ENCODE data around the gene ZCCHC24. TPM values are rescaled to one million over a fixed set of nuclear protein-coding genes. Genes with fewer than 3 reads are reported as not detected.

ZCCHC24 gene
- total RNA-seq, 2 experiments from 2014 or later: 0.53 to 0.75 TPM

DNA sequence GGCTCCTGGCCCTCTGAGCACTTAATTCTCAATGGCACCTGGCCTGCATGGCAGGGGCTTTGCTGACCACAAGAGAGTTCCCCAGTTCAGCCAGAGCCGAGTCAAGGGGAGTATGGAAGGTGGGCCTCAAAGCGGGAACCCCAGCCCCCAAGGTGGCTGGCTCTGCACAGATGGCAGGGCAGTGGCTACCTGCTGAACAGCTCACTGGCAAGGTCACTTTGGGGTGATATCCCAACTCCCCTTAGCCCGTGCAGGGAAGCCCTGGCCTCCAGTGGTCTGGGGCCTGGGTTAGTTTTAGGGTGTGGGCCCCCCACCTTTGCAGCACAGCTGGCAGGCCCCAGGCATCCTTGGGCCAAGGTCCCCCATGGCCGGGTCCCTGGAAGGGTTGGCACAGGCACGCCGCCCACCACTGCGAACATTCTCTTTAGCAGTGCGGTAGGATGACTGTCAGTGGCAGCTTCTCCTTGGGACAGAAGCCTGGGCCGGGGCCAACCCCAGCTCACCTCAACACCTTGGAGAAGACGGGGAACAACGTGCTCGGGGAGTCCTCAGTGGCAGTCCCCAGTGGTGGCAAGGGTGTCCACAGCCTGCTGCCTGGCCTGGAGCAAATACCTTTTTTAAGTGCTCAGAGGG, 61.3 kb downstream of the ZCCHC24 start:
- no peaks in the 10 kb centered on the region for H3K36me3 Mint-ChIP-seq (ENCODE audit: low read depth)
- DNase-seq (no peak), ATAC-seq (no peak)
- H3K27me3 Mint-ChIP-seq: no peaks in the 10 kb centered on the region
- CTCF ChIA-PET: interaction anchor here (0.6 to 2.0 kb wide), 2 partner anchors 10 to 431 kb away, joined by 6 to 13 read pairs; no protein-coding TSS in a partner anchor
- no peaks in the 10 kb centered on the region for H3K9me3 Mint-ChIP-seq (ENCODE audit: low read depth)
- POLR2A ChIA-PET: no interaction called here
- H3K27ac Mint-ChIP-seq: no peak overlapping the region
- no peak overlapping the region for H3K4me3 Mint-ChIP-seq
- no peaks in the 10 kb centered on the region for H3K4me1 Mint-ChIP-seq
- intact Hi-C loops (cut with DNase I, micrococcal nuclease): no loop called here

DNA sequence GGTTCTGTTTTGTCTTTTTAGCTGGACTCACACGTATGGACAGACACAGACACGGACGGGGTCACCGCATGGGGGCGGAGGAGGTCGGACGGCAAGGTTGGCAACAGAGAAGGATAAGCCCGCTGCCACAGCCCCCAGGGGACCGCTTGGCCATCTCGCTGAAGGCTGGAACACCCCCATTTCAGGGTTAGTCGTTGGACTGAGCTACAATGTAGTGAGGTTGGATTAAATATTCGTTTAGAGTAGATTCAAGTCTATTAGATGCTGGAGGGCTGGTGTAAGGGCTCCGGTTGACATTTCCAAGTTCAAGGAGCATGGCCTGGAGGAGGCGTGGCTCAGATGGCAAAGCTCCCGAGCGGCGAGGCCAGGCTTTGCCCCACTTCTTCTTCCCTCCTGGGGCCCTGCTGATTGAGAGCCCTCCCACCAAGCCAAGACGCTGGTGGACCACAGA, 62.9 kb downstream of the ZCCHC24 start:
- H3K4me1 Mint-ChIP-seq: no peaks in the 10 kb centered on the region
- ChIA-PET CTCF (interaction anchor here (2.0 kb wide), 1 partner anchor 8 kb away, joined by 13 read pairs; no protein-coding TSS in a partner anchor), POLR2A (no interaction called here)
- intact Hi-C loops (cut with DNase I, micrococcal nuclease): no loop called here
- no peaks in the 10 kb centered on the region for H3K27me3 Mint-ChIP-seq
- H3K9me3 Mint-ChIP-seq (ENCODE audit: low read depth): no peaks in the 10 kb centered on the region
- no peaks in the 10 kb centered on the region for H3K36me3 Mint-ChIP-seq (ENCODE audit: low read depth)
- DNase-seq (no peak), ATAC-seq (no peak)
- no peak overlapping the region for H3K27ac Mint-ChIP-seq
- no peak overlapping the region for H3K4me3 Mint-ChIP-seq

DNA sequence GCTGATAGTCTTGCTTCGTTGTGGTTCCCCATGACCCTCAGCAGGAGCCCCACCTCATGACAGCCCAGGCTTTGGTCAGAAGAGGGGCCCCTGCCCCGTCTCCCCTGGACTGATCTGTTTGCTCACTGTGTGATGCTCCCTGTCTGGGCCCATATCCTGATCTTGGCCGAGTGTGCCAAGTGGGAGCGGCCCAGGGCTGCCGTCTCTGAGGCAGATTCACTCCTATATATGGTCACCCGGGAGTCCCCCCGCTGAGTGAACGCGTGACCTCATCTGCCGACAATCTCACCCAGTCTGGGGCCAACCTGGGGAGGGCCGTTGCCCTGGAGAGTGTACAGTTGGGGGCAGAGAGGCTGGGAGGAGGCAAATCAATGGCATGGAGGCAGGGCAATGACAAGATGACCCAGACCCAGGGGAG, 63.6 kb downstream of the ZCCHC24 start:
- no peaks in the 10 kb centered on the region for H3K36me3 Mint-ChIP-seq (ENCODE audit: low read depth)
- no peaks in the 10 kb centered on the region for H3K9me3 Mint-ChIP-seq (ENCODE audit: low read depth)
- no peak overlapping the region for H3K4me3 Mint-ChIP-seq
- CTCF ChIA-PET: no interaction called here
- no peak overlapping the region for H3K27ac Mint-ChIP-seq
- intact Hi-C loops (cut with DNase I, micrococcal nuclease): no loop called here
- no peak for ATAC-seq
- no peak for DNase-seq
- POLR2A ChIA-PET: no interaction called here
- no peaks in the 10 kb centered on the region for H3K27me3 Mint-ChIP-seq
- no peaks in the 10 kb centered on the region for H3K4me1 Mint-ChIP-seq

- Mint-ChIP-seq H3K36me3 (ENCODE audit: low read depth) (no peaks in the 10 kb centered on the region), H3K4me1 (no peaks in the 10 kb centered on the region), H3K27ac (no peak overlapping the region), H3K27me3 (no peaks in the 10 kb centered on the region), H3K9me3 (ENCODE audit: low read depth) (no peaks in the 10 kb centered on the region), H3K4me3 (no peak overlapping the region)
- POLR2A ChIA-PET: no interaction called here
- intact Hi-C loops (cut with DNase I, micrococcal nuclease): no loop called here
- CTCF ChIA-PET: no interaction called here
- DNase-seq: no peak
- no peak for ATAC-seq
Measured at GRCh38 chr10:79380946-79381721, 64.3 kb downstream of the ZCCHC24 start.

- Mint-ChIP-seq H3K27ac (no peak overlapping the region), H3K9me3 (ENCODE audit: low read depth) (no peaks in the 10 kb centered on the region), H3K36me3 (ENCODE audit: low read depth) (no peaks in the 10 kb centered on the region), H3K4me3 (no peak overlapping the region), H3K4me1 (no peaks in the 10 kb centered on the region), H3K27me3 (no peaks in the 10 kb centered on the region)
- no peak for DNase-seq
- CTCF ChIA-PET: no interaction called here
- no peak for ATAC-seq
- POLR2A ChIA-PET: no interaction called here
- intact Hi-C loops (cut with DNase I, micrococcal nuclease): no loop called here
Measured at GRCh38 chr10:79380125-79380945, 65.1 kb downstream of the ZCCHC24 start.

DNA sequence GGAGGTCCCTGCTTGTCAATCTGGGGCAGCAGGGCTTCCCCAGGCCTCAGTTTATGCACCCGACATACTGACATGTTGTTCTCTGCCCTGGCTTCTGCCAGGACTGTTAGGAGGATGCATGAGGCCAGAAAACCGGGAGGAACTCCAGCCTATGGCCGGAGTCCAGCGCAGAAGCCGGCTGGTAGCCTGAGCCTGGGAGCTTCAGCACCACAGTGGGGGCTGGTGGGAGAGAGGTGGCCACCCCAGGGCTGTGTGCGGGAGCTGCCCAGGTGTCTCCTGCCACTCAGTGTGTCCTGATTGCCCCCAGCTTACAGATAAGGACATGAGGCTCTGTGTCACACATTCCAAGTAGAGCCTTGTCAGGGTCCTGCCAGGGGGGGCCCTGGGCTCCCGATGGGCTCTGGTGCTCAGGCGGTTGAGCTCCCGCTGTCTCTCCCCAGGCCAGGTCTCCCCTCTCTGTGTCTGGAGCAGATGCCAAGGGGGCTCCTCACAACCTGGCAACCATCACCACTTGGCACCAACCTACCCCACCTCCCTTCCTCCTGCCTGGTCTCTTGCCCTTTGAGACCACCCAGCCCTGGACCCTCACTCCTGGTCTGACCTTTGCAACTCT, 65.8 kb downstream of the ZCCHC24 start:
- H3K4me3 Mint-ChIP-seq: no peak overlapping the region
- no peaks in the 10 kb centered on the region for H3K36me3 Mint-ChIP-seq (ENCODE audit: low read depth)
- POLR2A ChIA-PET: no interaction called here
- no peak overlapping the region for H3K27ac Mint-ChIP-seq
- no peaks in the 10 kb centered on the region for H3K9me3 Mint-ChIP-seq (ENCODE audit: low read depth)
- H3K4me1 Mint-ChIP-seq: peaks cover 2% of the 10 kb centered on the region
- intact Hi-C loops (cut with DNase I, micrococcal nuclease): no loop called here
- H3K27me3 Mint-ChIP-seq: no peaks in the 10 kb centered on the region
- no peak for ATAC-seq
- no peak for DNase-seq
- CTCF ChIA-PET: interaction anchor here (0.6 kb wide), 1 partner anchor 14 kb away, joined by 3 read pairs; no protein-coding TSS in a partner anchor

GRCh38 chr10:79378647-79379511, 66.5 kb downstream of the ZCCHC24 start:
- CTCF ChIA-PET: interaction anchor here (0.6 kb wide), 1 partner anchor 13 kb away, joined by 3 read pairs; no protein-coding TSS in a partner anchor
- DNase-seq (no peak), ATAC-seq (no peak)
- no peak overlapping the region for H3K4me3 Mint-ChIP-seq
- no peaks in the 10 kb centered on the region for H3K36me3 Mint-ChIP-seq (ENCODE audit: low read depth)
- intact Hi-C loops (cut with DNase I, micrococcal nuclease): no loop called here
- peaks cover 3% of the 10 kb centered on the region for H3K4me1 Mint-ChIP-seq
- POLR2A ChIA-PET: no interaction called here
- H3K27ac Mint-ChIP-seq: no peak overlapping the region
- H3K9me3 Mint-ChIP-seq (ENCODE audit: low read depth): no peaks in the 10 kb centered on the region
- H3K27me3 Mint-ChIP-seq: no peaks in the 10 kb centered on the region

DNA sequence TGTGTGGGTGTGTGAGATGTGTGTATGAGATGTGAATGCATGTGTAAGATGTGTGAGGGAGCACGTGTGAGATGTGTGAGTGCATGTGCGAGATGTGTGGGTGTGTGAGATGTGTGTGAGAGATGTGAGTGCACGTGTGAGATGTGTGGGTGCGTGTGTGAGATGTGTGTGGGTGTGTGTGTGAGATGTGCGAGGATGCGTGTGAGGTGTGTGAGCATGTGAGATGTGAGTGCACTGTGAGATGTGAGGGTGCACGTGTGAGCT, 67.1 kb downstream of the ZCCHC24 start:
- DNase-seq (no peak), ATAC-seq (no peak)
- Mint-ChIP-seq H3K27ac (no peak overlapping the region), H3K36me3 (ENCODE audit: low read depth) (no peaks in the 10 kb centered on the region), H3K27me3 (no peaks in the 10 kb centered on the region), H3K9me3 (ENCODE audit: low read depth) (no peaks in the 10 kb centered on the region), H3K4me3 (no peak overlapping the region), H3K4me1 (peaks cover 3% of the 10 kb centered on the region)
- intact Hi-C loops (cut with DNase I, micrococcal nuclease): no loop called here
- POLR2A ChIA-PET: no interaction called here
- CTCF ChIA-PET: no interaction called here

DNA sequence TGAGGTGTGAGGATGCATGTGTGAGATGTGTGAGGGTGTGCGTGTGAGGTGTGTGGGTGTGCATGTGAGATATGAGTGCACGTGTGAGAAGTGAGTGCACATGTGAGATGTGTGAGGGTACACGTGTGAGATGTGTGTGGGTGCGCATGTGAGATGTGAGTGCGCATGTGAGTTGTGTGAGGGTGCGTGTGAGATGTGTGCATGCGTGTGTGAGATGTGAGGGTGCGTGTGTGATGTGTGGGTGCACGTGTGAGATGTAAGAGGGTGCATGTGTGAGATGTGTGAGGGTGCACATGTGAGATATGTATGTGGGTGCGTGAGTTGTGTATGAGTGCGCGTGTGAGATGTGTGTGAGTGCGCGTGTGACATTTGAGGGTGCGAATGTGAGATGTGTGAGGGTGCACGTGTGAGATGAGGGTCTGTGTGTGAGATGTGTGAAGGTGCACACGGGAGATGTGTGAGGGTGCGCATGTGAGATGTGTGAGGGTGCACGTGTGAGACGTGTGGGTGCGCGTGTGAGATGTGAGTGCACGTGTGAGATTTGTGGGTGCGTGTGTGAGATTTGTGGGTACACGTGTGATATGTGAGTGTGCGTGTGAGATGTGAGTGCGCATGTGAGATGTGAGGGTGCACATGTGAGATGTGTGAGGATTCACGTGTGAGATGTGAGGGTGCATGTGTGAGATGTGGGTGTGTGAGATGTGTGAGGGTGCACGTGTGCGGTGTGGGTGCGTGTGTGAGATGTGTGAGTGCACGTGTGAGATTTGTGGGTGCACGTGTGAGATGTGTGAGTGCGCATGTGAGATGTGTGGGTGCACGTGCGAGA, 67.7 kb downstream of the ZCCHC24 start:
- ATAC-seq (no peak), DNase-seq (no peak)
- Mint-ChIP-seq H3K4me3 (no peak overlapping the region), H3K4me1 (peaks cover 3% of the 10 kb centered on the region), H3K27me3 (no peaks in the 10 kb centered on the region), H3K9me3 (ENCODE audit: low read depth) (no peaks in the 10 kb centered on the region), H3K27ac (no peak overlapping the region), H3K36me3 (ENCODE audit: low read depth) (no peaks in the 10 kb centered on the region)
- POLR2A ChIA-PET: no interaction called here
- CTCF ChIA-PET: no interaction called here
- intact Hi-C loops (cut with DNase I, micrococcal nuclease): no loop called here

DNA sequence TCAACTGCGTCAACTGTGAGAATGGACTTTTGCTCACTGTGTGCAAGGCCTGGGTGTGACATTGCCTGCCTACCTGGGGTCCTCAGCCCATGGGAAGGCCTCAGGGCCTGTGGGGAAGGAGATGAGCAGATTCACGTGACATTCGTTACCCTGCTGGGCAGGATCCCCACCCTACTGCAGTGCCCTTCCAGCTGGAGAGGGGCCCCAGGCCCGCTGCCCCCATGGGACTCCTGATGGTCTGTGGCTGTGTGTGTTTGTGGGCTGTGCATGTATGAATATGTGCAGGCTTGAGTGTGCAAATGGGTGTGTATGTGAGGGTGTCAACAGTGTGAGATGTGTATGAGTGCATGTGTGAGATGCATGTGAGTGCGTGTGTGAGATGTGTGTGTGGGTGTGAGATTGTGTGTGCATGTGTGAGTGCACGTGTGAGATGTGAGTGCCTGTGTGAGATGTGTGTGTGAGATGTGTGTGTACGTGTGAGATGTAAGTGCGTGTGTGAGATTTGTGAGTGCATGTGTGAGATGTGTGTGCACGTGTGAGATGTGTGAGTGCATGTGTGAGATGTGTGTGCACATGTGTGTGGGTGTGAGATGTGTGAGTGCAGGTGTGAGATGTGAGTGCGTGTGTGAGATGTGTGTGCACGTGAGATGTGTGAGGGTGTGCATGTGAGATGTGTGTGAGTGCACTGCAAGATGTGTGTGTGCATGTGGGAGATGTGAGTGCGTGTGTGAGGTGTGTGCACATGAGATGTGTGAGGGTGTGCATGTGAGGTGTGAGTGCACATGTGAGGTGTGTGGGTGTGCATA, 68.5 kb downstream of the ZCCHC24 start:
- Mint-ChIP-seq H3K4me3 (no peak overlapping the region), H3K27ac (no peak overlapping the region), H3K9me3 (ENCODE audit: low read depth) (no peaks in the 10 kb centered on the region), H3K27me3 (no peaks in the 10 kb centered on the region), H3K4me1 (peaks cover 3% of the 10 kb centered on the region), H3K36me3 (ENCODE audit: low read depth) (no peaks in the 10 kb centered on the region)
- intact Hi-C loops (cut with DNase I, micrococcal nuclease): no loop called here
- DNase-seq (no peak), ATAC-seq (no peak)
- CTCF ChIA-PET: interaction anchor here (0.6 to 3.0 kb wide), 3 partner anchors 12 to 97 kb away, joined by 3 to 35 read pairs (median 3); no protein-coding TSS in a partner anchor
- POLR2A ChIA-PET: no interaction called here
